Stimulated activated CD4-positive, alpha-beta T cell treated with anti-CD3 and anti-CD28 coated beads, Interleukin-4, amount 100 ng/mL, for 48 hours (primary cell): ENCODE results near the gene SFMBT2.

ENCODE experiments used
- DNase-seq, 2 donors: peaks; one replicate each; pipeline ENCODE4 v3.0.0-alpha.2; 2020; ENCODE audit warnings: low read depth in 2 of 2

The SFMBT2 gene

DNA sequence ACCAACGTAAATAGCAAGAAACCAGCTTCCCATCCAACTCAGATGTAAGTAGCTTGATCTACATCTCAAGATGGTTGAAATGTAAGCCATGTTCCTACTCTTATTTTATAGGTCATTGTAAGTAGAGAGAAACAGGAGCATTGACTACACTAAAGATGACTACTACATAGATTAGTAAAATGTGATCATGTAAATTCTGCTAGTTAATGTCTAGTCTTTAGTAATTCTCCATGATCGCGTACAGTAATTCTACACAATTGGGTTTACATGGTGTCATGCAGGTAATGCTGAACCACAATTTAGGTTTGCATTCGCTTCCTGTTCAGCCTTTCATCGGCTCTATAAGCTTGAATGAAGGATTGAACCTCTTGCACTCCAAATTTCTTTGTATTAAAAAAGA is 14.9 kb upstream of the SFMBT2 start:
- no peak for DNase-seq

DNA sequence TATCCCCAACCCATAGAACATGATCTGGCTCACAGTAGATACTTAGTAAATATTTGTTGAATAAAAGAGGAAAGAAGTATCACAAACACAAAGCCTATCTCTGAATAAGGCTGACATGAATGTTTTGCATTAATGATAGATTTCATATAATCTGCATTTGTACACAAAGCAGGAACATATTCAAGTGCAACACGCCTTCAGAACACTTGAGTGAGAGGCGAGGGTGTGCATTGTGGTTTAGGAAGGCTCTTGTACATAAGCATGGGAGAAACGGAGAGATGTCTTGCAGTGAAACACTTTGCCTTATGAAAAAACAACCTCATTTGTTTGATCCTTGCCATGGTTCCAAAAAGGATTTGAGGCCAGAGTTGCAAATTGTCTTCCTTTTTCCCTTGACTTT is 14.1 kb upstream of the SFMBT2 start:
- no peak for DNase-seq

DNA sequence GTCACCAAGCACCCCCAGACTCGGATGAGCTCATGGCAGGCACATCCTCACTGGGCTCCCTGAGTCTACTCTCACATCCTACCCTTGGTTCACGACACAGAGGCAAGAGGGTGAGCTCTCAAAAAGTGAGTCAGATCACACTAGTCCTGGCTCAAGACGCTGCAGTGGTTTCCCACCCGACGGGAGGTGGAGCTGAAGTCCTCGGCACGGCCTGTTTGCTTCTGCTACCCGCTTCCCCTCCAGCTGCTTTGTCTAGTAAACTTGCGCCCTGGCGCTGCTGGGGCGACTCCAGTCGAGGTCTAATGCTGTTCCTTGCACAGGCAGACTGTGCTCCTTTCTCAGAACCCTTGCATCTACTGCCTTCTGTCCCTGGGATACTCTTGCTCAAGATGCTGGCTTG is 13.5 kb upstream of the SFMBT2 start:
- DNase-seq: no peak

DNA sequence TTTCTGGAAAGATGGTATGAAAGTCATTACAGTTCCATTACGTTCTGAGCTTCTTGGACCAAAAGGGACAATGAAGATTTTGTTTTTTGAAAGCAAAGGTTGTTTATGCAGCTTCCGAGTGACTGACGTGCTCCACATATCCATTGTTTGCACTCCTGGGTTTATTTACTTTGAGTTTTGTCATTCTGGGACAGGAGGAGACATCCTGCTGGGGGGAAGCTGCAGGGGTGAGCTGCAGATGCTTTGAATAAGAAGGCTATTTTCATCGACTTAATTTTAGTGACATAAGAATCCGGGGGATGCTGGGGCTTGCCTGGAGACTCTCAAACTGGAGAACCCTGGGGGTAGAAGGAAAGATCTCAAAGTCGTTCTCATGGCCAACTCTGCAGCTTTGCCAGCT is 12.7 kb upstream of the SFMBT2 start:
- no peak for DNase-seq

DNA sequence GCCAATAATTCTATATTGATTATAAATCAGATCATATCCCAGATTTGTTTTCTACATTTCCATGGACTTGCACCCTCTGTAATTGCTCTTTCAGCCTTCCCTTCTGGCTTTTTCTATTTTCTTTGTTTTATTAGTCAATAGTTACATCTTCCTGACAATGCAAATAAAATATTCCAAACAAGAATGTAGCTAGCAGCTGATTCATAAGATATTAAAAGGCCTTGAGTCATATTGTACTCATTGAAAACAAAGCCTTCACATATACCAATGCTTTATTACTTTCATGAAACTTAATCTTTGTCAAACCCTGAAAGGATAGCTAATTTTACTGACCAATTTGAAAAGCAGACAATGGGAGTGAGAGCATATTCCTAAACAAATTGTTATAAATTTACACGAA is 10.7 kb upstream of the SFMBT2 start:
- no peak for DNase-seq

DNA sequence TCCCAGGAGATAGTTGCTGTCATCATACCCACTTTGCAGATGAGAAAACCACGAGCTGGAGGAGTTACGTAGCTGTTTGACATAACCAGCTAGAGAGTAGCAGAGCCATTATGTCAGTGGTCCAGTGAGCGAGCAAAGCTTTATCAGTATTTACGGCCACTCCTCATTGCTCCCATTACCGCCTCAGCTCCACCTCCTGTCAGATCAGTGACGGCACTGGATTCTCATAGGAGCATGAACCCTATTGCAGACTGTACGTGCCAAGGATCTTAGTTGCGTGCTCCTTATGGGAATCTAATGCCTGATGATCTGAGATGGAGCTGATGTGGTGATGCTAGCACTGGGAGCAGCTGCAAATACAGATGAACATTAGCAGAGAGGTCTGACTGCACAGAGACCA is 9.2 kb upstream of the SFMBT2 start:
- DNase-seq: no peak

DNA sequence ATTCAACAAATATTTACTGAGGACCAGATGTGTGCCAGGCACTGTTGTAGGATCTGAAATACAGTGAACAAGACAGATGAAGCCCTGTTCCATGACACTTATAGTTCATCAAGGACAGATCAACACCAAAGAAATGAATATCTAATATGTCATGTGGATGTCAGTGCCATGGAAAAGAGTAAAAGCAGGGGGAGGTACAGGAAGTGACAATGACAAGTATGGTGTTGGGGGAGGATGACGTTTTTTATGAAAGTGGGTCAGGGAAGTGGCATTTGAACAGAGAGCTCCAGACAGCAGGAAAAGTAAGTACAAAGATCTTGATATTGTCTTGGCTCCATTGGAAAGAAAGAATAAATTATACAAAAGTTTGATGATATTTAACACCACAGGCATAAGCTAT is 7.0 kb upstream of the SFMBT2 start:
- DNase-seq: no peak

DNA sequence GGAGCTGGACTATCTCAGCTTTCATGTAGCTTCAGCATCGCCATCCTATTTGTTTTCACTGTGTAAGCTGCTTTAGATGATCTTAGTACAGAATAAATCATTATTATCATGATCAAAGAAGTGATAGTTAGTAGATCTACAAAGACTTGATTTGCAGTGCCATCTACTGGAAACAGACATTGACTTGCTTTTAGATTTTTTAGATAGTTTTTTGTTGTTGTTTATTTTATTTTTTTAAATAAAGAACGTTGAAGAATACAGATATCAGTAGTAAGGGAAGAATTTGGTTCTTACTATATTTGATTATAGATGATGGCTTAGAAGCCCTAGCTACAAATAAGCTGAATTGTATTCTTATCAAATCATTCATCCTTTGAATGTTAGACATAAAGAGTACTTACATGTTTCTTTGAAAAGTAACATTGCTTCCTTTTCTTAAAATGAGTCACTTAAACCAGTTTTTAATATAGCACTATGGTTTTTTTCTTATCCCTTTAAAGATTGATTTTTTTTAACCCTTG is 6.3 kb upstream of the SFMBT2 start:
- no peak for DNase-seq

DNA sequence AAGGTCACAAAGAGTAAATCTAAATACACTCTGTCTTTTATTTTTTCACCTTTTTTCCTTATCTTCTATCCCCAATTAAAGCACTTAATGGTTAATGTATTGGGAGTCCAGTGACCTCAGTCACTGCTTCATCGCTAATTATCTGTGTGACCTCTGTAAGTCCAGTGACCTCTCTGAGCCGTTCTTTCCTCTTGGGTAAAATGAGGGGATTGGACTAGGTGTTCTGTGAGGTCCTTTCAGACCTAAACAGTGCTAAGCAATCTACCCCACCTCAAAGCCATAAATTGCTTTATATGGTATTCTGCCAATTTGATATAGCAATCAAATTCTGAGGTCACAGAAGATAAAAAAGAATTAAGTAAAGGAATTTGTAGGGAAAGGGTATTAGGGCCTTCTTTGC is 3.9 kb upstream of the SFMBT2 start:
- DNase-seq: no peak

DNA sequence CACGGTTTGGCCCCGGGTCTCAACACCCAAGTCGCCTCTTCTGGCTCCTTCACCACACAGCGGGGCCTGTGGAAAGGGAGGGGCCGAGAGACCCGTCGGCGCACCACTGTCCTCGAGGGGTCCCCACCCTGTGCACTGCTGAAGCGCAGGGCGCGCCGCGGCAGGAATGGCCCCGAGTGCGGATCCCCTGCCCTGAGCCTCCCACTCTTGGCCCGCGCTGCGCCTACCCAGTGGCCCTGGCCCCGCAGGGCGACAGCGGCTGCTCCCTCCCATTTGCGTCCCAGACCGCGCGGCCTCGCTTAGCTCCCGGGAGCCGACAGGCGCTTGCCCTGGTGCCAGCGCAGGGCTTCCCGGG is 2.1 kb upstream of the SFMBT2 start:
- no peak for DNase-seq

DNA sequence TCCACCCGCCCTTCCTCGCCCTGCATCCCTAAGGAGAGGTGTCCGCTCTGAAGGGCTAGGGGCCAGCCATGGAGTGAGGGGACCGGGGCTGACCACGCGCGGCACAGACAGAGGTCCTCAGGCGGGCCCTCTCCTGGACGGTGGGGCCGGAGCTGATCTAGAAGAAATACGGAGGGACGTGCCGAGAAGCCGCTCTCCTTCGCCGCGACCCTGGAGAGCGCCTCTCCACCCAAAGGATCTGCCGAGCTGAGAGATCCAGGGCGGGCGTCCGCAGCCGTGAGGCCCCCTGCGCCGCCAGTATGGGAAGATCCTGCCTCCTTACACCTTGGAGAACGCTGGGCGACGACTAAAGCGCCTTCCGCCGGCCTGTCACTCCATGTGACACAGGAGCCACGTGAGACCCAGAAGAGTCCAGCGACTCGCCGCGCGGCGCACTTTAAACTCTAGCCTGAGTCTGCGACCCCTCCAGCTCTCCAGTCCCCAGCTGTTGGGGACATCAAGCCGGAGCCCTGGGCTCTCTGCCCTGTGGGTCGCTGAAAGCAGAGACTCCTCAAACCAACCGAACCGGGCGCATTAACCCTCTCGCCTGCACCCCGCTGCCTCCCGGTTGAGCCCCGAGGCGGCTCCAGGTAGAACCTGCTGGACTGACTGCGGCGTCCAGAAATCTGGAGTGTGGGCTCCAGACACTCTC is 1.5 kb upstream of the SFMBT2 start:
- no peak for DNase-seq

DNA sequence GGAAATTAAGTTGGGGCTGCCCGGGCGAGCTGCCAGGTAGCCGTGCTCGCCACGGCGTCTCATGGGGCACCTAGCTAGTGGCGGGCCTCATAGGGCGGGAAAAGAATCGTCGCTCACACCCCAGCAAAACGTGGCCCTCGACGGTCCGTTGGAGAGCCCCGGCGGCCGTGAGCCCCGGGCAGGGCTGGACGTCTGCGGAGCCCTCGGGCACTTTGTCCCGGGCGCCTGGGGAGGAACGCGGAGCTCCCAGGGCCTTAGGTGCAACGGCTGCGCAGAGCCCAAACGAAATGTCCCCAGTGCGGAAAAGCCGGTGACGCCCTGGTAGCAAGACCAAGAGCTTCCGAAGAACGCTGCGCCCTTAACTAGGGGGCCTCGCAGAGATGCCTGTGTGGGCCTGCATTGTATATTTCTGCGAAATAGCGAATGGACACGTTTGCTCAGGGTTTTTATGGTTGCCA is 866 bp upstream of the SFMBT2 start:
- no peak for DNase-seq

DNA sequence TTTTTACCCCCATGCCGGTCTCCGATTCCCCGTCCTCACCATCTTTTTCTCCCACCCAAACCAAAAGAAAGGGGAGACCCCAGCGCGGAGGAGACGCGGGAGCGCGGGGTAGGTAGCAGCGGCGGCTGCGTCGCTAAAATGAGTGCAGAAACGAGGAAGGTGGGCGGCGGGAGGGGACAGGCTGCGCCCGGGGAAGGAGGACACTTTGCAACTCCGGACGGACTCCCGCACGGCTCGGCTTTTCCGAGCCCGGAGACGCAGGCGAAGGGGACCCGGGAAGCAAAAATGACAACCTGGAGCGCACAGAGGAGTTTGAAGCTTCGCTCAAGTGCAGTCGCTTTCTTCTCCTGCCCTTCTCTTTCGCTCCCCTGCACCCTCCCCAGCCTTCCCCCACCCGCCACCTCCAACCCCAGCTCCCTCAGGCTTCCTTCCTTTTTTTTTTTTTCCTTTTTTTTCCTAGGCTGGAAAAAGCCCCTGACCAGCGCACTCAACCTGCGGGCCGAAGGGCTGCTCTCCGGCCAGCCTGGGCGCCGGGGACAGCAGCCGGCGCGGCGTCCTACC is 453 bp downstream of the SFMBT2 start:
- DNase-seq: no peak

DNA sequence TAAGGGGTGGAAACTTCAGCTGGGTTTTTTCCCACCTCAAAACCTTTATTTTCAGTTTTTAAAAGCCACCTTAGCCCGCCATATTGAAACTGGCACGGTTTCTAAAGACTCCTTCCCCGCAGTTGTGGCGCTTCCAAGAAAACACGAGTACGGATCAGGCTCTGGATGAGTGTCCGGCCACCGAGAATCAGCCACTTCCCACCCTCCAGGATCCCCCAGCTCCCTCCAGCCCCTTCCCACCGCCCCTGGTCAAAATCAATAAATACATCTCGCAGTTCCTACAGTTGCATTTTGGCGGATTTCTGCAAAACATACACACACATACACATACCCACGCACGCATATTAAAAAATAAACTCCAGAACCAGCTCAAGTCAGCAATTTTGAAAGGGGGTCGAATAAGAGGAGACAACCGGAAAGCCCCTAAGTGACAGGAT is 1.1 kb downstream of the SFMBT2 start:
- DNase-seq: no peak

DNA sequence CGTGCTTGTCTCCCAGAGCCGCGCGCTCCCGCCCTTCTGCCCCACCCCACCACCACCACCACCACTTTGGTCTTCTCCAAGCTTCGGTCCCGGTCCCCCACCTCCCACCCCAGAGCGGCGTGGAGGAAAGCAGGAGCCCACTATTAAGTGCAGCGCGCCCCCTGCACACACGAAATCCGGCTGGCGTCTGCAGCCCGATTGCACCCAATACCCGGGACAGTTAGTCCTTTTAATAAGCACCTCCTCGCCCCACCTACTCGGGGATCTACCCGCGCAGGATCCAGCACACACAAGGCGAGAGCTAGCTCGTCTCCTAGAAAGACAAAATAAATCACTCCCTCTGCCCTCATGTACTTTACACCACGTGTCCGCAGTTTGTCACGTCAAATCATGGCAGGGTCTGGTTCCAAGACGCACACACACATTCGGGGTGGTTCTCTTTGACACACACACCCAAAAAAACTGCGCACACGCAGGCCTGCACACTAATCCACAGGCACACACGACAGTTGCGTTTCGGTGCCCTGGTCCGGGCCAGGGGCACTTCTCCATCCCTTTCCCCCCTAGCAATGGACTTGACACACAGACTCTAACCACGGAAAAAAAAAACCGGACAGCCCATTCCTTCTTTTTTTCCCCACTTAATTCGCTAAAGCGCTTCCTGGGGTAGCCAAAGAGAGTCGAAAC is 1.6 kb downstream of the SFMBT2 start:
- peak in 1 of 2 donors; percentile 50 for DNase-seq

DNA sequence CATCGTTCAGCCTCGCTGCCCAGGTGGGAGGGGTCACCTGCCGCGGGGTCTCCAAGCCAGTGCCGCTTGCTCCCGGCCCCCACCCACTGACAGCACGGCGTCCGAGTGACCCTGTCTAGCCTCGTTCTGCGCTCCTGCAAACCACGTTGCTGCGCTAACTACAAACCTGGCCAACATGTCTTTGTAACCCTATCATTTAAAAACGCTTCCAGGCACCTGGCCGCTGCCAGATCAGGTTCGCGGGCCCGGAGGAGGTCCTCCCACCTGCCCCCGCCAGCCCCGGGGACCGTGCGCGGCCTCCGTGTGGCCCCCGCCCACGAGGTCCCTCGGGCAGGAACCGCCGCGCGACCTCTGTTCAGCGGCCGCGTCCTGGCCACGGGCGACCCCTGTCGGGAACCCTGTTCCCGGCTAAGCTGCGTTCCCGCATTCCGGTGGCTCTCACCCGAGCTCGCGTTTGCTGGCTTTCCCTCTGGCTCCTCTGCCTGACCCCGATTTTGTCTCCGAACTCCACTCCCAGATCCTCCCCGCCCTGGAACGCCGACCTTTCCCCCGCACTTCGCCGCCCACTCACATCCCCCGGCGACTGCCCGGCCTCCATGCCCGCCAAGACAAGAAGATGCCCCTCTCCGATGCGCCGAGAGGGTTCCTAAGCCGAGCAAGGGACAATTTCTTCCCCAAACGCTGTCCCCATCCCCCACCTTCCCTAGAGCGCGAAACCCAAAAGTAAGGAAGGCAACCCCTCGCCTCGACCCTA is 2.4 kb downstream of the SFMBT2 start:
- no peak for DNase-seq

DNA sequence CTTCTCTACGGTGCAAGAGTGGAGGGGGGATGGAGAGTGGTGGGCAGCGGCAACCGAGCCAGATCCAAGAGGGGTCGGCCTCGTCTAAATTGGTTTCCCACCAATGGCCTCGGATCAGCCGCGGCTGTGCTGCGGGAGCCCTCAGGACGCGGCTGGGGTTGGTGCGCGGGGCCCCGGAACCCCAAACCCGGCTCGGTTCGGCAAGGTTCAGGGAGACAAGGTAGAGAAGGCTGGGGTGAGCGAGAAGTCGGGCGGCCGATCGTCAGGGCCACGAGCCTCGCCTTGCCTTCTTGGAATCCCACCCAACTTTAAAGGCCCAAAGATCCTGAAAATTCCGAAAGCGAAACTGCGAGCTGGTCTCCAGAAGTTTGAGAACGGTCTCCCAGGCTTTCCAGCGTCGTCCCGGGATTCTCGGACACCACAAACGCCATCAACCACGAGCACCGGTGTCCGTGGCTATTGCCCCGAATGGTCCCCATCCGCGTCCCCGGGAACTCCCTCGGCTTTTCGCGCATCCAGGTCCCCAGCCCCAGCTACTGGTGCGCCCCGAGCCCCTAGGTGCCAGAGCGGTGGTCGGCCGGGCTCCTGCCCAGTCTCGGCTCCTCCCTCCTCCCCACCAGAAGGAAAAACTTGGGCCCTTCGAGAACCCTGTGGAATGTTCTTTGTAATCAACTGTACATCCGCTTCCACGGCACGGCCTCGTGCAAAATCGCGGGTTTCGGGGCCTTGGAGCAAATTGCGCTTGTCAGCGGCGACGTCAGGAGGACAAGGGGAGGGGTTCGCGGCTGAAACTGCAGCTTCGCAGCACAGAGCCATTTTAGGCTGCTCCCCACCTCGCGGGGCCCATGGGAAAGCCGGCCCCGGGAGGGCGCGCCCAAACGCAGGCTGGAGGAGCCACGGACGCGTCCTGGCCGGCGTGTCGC is 3.2 kb downstream of the SFMBT2 start:
- DNase-seq: no peak

DNA sequence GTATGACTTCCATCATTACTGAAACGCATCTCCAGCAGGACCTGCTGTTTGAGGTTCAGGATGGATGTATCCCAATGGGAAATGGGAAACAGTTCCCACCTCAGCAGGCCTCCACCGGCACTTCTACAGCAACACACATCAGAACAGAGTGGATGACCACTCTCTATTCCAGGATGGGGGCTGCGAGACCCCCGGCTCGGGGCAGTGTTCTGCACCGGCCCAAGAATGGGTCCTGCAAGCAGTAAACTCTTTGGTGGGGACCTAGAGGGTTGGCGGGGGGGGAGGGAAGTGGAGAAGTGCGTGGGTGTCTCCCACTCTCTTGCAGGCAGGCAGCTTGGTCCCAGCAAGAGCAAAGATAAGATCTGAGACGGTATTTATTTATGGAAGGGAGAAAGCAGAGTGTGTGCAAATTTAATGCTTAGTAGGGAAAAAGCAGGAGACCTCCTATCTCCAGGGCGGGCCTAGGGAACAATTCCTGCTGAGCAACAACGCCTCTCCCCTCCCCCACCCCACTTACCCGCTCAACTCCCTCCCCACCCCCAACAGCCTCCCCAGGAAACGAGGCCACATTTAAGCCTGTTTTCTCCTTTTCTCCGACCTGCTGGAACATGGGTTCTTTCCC is 4.0 kb downstream of the SFMBT2 start:
- no peak for DNase-seq

DNA sequence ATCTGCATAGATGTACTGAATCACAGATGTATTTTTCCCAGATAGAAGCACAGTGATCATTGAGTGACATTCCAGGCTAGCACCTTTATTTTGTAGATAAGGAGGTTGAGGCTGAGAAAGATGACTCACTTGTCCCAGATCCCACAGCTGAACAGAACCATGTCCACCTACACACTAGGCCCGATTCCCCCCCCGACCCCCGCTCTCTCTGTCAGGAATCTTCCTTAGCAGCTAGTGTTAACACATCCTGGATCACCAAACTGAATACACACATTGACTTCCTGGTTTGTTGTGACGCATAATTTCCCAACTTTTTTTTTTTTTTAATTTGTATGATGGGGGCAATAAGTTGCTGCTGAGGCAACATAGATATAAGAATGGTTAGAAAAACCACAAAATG is 5.2 kb downstream of the SFMBT2 start:
- no peak for DNase-seq

DNA sequence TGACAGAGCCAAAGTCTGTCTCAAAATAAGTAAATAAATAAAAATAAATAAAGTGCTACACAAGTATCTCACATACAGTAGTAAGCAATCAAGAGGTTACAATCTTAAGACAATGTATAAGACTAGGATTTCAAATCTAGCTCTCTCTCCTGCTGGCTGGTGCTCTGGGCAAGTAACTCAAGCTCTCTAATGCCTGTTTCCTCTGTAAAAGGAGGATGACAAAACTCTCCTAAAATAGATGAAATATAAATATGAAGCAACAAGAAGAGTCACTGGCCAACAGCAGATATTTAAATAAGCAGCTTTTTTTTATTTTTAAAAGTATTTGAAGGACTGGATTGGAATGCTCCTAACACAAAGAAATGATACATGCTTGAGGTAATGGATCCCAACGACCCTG is 7.2 kb downstream of the SFMBT2 start:
- no peak for DNase-seq

DNA sequence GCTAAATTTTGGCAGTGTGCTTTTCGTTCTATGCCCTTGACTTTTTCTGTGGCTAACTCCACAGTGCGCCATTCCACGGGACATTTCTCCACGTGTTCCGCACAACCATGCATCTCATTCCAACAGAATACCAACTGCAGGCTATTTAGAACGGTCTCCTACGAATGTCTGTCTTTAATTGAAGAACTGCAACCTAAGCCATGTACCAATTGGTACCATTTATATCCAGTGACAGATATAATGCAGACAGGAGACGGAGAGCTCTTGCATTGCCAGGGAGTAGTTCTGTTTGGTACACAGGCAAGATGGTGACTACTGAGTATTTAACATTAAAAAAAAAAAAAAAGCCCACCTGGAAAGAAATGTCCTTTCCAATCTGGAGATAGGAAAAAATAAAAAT is 9.1 kb downstream of the SFMBT2 start:
- DNase-seq: no peak
